Activated T-helper 1 cell treated with anti-CD3 and anti-CD28 coated beads, Interleukin-12 subunit alpha, Interleukin-12 subunit beta, Interleukin-2, Interleukin-4 antibody, amounts not matched to agents 30 ng/mL and 10 ng/mL and 1 ng/mL, durations not matched to agents 14 hours and 24 hours and 36 hours (primary cell): Measurements from ENCODE around the gene TECR. TPM values are rescaled to one million over a fixed set of nuclear protein-coding genes. Genes with fewer than 3 reads are reported as not detected.
"Not testable (repeated sequence)": the region's sequence is repeated elsewhere in the genome, so short reads cannot be mapped to it uniquely, and the experiment has no call there.

Experiments used
- DNase-seq: peaks from one replicate; pipeline ENCODE4 v3.0.0; 2021; ENCODE audit warnings: low spot score
- H3K27ac Mint-ChIP-seq: one replicate; pipeline ENCODE4 v1.8.0; 2021; ENCODE audit warnings: mild to moderate bottlenecking, mixed read lengths
- H3K27me3 Mint-ChIP-seq: one replicate; pipeline ENCODE4 v1.8.0; 2022; ENCODE audit warnings: mild to moderate bottlenecking, moderate library complexity, mixed read lengths; ENCODE audit not compliant: insufficient read depth
- H3K36me3 Mint-ChIP-seq: one replicate; pipeline ENCODE4 v1.8.0; 2021; ENCODE audit warnings: low read depth, mixed read lengths
- H3K4me1 Mint-ChIP-seq: one replicate; pipeline ENCODE4 v1.8.0; 2021; ENCODE audit warnings: low read depth, mixed read lengths
- H3K4me3 Mint-ChIP-seq: one replicate; pipeline ENCODE4 v1.8.0; 2021; ENCODE audit warnings: mild to moderate bottlenecking, moderate library complexity, mixed read lengths
- H3K9me3 Mint-ChIP-seq: one replicate; pipeline ENCODE4 v1.8.0; 2021; ENCODE audit warnings: mixed read lengths
- intact Hi-C: fragments of 100-400 bp; cut with micrococcal nuclease; formaldehyde crosslinking; loops from one replicate; pipeline ENCODE4 v1.15.1; 2024
- total RNA-seq: library from RNA; stranded (reverse); gene quantifications from 2 replicates; pipeline ENCODE4 v1.2.3, GENCODE V29; 2022

Gene TECR
- total RNA-seq, 1 donor from 2014 or later, result 120 TPM

DNA sequence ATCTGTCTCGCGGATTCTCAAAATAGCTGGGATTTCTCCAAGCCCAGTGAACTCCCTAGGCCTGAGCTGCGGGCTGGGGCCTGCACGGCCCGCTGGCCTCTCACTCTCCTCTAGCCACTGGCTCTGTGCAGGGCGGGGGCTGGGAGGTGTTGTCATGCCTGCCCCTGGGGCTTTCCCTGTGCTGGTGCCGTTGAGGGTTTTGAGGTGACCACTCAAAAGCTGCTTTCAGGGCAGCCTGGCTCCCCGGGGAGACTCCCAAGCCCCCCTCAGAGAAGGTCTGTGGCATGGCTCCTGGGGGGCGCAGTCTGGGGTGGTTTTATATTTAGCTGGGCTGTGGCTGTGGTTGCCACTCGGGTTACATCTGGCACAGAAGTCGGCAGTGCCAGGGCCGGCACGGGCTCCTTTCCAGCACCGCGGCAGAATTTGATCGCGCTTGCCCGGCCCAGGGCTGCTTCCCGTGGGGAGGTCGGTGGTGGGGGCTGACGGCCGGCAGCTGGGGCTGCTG is 32.5 kb downstream of the TECR start:
- H3K27ac Mint-ChIP-seq, result no peak overlapping the region
- H3K27me3 Mint-ChIP-seq, result no peaks in the 10 kb centered on the region
- H3K9me3 Mint-ChIP-seq, result no peaks in the 10 kb centered on the region
- H3K4me1 Mint-ChIP-seq, result peaks cover 5% of the 10 kb centered on the region
- H3K36me3 Mint-ChIP-seq, result peaks cover 3% of the 10 kb centered on the region
- no peak for DNase-seq
- no peak overlapping the region for H3K4me3 Mint-ChIP-seq
- intact Hi-C loops, result no loop called here

DNA sequence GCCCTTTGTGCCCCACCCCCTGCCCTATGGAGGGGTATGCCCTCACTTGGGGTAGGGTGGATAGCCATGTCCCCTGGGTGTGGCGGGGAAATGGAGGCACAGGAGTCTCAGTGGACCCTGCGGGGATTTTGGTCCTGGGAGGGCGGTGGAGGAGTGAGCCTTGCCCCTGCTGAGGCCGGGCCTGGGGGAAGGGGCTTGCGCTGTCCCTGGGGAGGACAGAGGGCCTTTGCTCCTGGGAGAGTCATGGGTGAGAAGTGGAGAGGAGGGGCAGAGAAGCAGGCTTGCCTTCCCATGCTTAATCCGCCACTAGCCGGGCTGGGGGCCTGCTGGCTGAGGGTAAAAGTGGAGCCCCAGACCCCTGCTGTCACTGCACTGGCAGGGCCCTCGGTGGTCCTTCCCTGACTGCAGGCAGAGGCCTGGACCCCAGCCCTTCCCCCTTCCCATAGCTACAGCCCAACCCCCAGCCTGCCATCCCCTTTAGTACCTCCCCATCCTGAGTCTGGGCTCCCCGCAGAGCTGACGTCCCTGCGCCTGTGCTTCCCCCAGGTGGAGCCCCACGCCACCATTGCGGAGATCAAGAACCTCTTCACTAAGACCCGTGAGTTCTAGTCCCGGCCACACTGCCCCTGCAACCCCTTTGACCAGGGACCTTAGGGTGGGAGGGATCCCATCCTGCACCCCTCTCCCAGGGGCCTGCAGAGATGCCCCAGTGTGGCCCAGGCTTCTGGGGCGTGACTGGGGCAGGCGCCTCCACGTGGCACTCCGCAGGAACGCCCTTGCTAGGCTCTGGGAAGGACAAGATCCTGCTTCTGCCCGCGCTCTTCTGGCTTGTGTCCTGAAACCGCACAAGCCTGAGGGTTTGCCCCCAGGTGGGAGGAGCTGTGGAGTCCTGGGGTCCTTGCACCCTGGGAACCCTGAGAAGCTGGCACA is 33.5 kb downstream of the TECR start:
- H3K4me1 Mint-ChIP-seq, result peaks cover 5% of the 10 kb centered on the region
- H3K9me3 Mint-ChIP-seq, result no peaks in the 10 kb centered on the region
- intact Hi-C loops, result no loop called here
- H3K27ac Mint-ChIP-seq, result no peak overlapping the region
- H3K36me3 Mint-ChIP-seq, result peaks cover 6% of the 10 kb centered on the region
- no peak overlapping the region for H3K4me3 Mint-ChIP-seq
- no peaks in the 10 kb centered on the region for H3K27me3 Mint-ChIP-seq
- no peak for DNase-seq

DNA sequence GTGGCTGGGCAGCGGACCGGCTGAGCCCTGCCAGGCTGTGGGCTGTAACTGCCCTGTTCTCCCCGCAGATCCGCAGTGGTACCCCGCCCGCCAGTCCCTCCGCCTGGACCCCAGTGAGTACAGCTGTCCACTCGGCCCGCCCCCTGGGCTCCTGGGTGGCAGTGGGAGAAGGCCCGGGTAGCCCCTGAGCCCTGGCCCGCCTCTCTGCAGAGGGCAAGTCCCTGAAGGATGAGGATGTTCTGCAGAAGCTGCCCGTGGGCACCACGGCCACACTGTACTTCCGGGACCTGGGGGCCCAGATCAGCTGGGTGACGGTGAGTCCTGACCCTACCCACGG is 34.2 kb downstream of the TECR start:
- intact Hi-C loops, result no loop called here
- DNase-seq, result no peak
- H3K27me3 Mint-ChIP-seq, result no peaks in the 10 kb centered on the region
- peaks cover 5% of the 10 kb centered on the region for H3K4me1 Mint-ChIP-seq
- no peaks in the 10 kb centered on the region for H3K9me3 Mint-ChIP-seq
- no peak overlapping the region for H3K27ac Mint-ChIP-seq
- no peak overlapping the region for H3K4me3 Mint-ChIP-seq
- peaks cover 6% of the 10 kb centered on the region for H3K36me3 Mint-ChIP-seq

DNA sequence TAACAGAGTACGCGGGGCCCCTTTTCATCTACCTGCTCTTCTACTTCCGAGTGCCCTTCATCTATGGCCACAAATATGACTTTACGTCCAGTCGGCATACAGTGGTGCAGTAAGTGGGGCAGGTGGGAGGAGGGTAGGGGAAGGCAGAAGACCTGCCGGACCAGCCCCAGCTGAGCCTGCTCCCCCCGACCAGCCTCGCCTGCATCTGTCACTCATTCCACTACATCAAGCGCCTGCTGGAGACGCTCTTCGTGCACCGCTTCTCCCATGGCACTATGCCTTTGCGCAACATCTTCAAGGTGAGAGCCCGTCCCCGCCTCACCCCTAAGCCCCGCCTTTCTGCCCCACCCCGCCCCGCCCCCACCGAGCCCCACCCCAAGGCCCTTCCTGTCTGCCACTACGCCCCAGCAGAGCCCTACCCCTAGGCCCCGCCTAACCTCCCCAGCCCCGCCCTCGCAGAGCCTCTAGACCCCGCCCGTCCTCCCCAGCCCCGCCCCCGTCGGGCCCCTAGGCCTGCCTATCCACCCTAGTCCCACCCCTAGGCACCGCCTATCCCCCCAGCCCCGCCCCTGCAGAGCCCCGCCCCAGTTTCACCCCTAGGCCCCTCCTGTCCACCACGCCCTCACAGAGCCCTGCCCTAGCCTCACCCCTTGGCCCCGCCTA is 34.7 kb downstream of the TECR start:
- no peak for DNase-seq
- Mint-ChIP-seq H3K27me3 (no peaks in the 10 kb centered on the region), H3K36me3 (peaks cover 6% of the 10 kb centered on the region), H3K4me1 (peaks cover 6% of the 10 kb centered on the region), H3K27ac (no peak overlapping the region), H3K4me3 (no peak overlapping the region), H3K9me3 (no peaks in the 10 kb centered on the region)
- intact Hi-C loops, result no loop called here

DNA sequence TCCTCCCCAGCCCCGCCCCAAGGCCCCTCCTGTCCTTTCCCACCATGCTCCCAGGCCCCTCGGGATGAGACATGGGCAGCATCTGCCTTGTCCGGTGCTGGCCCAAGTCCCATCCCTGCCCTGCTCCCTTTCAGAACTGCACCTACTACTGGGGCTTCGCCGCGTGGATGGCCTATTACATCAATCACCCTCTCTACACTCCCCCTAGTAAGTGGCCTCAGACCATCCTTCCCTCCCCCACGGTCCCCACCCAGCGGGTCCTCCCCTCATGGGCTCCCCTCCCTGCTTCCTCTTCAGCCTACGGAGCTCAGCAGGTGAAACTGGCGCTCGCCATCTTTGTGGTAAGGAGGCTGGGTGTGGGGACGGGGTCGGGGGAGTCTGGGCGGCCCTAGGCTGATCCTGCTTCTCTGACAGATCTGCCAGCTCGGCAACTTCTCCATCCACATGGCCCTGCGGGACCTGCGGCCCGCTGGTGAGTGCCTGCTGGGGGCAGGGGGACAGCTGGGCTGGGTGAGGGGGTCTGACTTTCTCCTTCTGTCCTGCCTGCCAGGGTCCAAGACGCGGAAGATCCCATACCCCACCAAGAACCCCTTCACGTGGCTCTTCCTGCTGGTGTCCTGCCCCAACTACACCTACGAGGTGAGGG is 35.4 kb downstream of the TECR start:
- H3K27ac Mint-ChIP-seq, intact Hi-C loops, H3K4me3 Mint-ChIP-seq, DNase-seq, H3K27me3 Mint-ChIP-seq, H3K36me3 Mint-ChIP-seq, H3K9me3 Mint-ChIP-seq: not testable (repeated sequence)
- peaks cover 12% of the 10 kb centered on the region for H3K4me1 Mint-ChIP-seq

DNA sequence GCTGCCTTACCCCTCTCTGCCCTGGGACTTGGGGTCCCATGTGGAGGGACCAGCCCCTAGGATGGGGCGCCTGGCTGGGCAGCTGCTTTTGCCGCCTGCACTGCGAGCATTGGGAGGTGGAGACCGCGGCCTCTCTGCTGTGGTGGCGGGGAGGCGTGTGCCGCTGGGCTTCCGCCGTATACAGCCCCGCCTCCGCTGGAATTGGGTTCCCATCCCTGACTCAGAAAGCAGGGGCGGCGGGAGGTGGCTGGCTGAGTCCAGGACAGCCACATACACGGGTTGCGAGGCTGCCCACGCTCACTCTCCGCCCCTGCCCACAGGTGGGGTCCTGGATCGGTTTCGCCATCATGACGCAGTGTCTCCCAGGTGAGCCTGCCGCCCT is 35.9 kb downstream of the TECR start:
- Mint-ChIP-seq H3K4me3 (no peak overlapping the region), H3K27me3 (no peaks in the 10 kb centered on the region), H3K4me1 (peaks cover 14% of the 10 kb centered on the region), H3K27ac (no peak overlapping the region), H3K36me3 (peaks cover 6% of the 10 kb centered on the region), H3K9me3 (no peaks in the 10 kb centered on the region)
- no peak for DNase-seq
- intact Hi-C loops, result no loop called here

DNA sequence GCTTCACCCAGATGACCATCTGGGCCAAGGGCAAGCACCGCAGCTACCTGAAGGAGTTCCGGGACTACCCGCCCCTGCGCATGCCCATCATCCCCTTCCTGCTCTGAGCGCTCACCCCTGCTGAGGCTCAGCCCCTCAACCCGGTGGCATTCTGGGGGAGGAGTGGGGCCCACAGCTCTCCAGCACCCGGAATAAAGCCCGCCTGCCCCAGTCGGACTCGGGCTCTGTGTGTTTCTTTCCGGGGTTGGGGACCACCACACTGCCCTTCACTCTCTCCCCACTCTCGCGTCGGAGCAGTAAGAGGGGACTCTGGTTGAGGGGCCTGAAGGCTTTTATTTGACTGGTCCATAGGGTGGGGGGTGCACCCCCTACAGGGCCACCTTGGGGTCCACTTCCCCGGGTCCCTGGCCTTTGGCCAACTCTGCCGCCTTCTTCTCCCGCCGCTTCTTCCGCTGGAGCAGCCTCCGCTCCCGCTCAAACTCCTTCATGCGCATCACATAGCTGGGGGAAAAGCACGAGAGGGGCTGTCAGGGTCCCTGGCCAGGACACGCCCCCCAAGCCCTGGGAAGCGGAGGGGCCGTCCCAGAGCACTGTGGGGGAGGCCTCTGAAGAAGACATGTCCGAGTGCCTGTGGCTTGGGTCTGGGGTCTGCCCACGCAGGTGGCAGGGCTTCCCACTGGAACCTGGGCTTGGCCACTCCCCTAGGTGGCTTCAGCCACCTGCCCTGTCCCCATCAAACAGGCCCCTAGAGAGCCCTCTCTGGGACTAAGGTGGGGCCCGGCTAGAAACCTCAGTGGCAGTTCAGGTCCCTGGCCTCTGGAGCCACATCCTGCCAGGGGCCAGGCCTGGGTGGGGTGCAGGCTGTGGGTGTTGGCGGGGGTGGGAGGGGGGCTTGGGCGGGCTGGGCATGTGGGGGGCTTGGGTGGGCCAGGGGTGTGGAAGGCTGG is 36.6 kb downstream of the TECR start:
- Mint-ChIP-seq H3K4me1 (peaks cover 19% of the 10 kb centered on the region), H3K27ac (no peak overlapping the region), H3K9me3 (no peaks in the 10 kb centered on the region), H3K27me3 (no peaks in the 10 kb centered on the region), H3K4me3 (no peak overlapping the region), H3K36me3 (peaks cover 6% of the 10 kb centered on the region)
- DNase-seq, result no peak
- intact Hi-C loops, result no loop called here

DNA sequence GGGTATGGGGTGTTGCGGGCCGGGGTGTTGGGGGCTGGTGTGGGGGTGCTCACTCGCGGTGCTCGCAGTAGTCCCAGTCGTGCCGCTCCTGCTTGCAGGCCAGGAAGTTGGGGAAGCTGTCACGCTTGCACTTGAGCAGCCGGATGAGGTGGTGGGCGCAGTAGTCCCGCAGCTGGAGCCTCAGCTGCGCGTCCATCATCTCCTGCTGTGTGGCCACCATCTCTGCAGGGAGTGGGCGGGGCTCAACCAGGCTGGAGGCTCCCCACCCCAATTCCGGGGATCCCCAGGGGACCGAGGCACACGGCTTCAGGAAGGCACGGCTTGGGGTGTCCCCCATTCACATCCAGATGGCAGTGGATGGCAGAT is 37.3 kb downstream of the TECR start:
- H3K4me3 Mint-ChIP-seq, result no peak overlapping the region
- no peak for DNase-seq
- intact Hi-C loops, result no loop called here
- no peak overlapping the region for H3K27ac Mint-ChIP-seq
- no peaks in the 10 kb centered on the region for H3K27me3 Mint-ChIP-seq
- peaks cover 6% of the 10 kb centered on the region for H3K36me3 Mint-ChIP-seq
- peaks cover 26% of the 10 kb centered on the region for H3K4me1 Mint-ChIP-seq
- H3K9me3 Mint-ChIP-seq, result no peaks in the 10 kb centered on the region

DNA sequence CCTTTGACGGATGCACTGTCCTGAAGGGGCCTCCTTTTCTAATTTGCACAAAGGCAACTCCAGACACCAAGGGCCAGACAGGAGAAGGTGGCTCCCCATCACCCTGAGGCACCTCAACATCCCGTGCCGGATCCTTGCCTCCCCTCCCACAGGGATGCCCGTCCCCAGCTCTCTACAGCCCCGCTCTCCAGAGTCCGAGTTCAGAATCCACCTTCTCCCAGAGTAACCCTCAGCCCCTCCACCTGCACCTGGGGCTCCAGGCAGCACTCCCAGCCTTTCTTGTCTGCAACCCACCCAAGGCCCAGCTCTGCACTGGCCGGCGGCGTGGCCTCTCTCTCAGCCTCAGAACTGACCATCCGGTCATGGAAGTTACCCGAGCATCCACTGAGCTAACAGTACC is 37.7 kb downstream of the TECR start:
- no peak for DNase-seq
- H3K27me3 Mint-ChIP-seq, result no peaks in the 10 kb centered on the region
- no peak overlapping the region for H3K4me3 Mint-ChIP-seq
- peaks cover 27% of the 10 kb centered on the region for H3K4me1 Mint-ChIP-seq
- no peak overlapping the region for H3K27ac Mint-ChIP-seq
- peaks cover 6% of the 10 kb centered on the region for H3K36me3 Mint-ChIP-seq
- no peaks in the 10 kb centered on the region for H3K9me3 Mint-ChIP-seq
- intact Hi-C loops, result no loop called here

DNA sequence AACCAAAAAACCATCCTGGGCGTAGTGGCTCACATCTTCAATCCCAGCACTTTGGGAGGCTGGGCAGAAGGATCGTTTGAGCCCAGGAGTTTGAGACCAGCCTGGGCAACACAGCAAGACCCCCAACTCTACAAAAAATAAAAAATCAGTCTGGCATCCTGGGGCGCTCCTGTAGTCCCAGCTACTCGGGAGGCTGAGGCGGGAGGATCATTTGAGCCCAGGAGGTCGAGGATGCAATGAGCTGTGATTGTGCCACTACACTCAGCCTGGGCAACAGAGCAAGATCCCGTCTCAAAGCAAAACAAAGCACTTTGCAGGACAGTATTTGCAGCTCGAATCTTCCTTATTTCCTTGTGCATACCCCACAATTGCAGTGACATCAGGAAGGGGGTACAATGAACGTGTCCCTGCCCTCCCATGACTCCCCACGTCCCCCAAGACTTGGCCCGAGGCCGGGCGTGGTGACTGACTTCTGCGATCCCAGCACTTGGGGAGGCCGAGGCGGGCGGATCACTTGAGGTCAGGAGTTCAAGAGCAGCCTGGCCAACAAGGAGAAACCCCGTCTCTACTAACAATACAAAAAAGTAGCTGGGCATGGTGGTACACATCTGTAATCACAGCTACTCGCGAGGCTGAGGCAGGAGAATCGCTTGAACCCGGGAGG is 41.6 kb downstream of the TECR start:
- H3K4me1 Mint-ChIP-seq, result peaks cover 29% of the 10 kb centered on the region
- intact Hi-C loops, result loop anchor here (5.0 kb wide), 1 partner anchor 846 kb away; the partner anchor contains the start of gene AKAP8L
- H3K27me3 Mint-ChIP-seq, result no peaks in the 10 kb centered on the region
- no peak for DNase-seq
- peaks cover 4% of the 10 kb centered on the region for H3K36me3 Mint-ChIP-seq
- H3K9me3 Mint-ChIP-seq, result no peaks in the 10 kb centered on the region
- H3K4me3 Mint-ChIP-seq, result peak overlapping the region; percentile 97
- H3K27ac Mint-ChIP-seq, result peak overlapping the region; percentile 79

DNA sequence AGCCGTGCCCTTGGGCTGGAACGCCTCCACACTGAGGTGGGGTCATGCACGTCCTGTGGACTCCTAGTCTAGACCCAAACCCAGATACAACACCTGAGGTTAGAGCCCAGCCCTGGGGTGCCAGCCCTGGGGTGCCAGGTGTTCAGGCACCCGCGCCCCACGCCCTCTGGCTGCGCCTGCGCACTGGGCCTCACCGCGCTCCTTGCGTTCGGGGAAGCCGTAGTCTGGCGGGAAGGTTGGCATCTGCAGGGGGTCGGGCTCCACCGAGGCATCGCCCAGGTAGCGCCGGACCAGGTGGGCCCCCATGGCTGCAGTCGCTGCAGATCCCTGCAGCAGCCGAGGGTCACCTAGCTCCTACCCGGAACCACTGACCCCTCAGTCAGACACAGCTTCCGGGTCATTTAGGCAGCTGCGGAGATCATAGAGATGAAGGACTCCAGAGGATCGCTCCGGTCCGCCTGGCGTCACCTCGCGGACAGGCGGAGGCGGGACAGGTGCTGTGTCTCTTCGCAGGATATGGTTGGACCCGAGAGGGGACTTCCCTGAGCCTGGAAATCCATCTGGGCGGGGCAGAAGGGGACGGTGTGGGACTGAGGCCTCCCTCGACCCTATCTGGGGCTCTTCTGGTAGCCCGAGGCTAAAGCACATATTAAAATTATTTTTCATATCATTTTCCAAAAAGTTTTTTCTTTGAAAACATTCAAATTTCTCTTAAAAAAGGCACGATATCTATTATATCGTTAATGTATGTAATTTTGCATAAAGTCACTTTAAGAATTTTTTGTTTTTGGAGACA is 42.5 kb downstream of the TECR start, which contains the start of gene NDUFB7:
Gene NDUFB7, minus strand, starts transcription at position 372 of the 796 bp plus-strand sequence. Its CDS starts 66 bp downstream, at position 306.
- H3K36me3 Mint-ChIP-seq, result peaks cover 4% of the 10 kb centered on the region
- peak within 1 kb of the TSS; percentile 97 for H3K4me3 Mint-ChIP-seq
- DNase-seq, result peak; percentile 90
- intact Hi-C loops, result loop anchor here (1.0 to 5.0 kb wide), 4 partner anchors 15 to 845 kb away; partner anchors contain the start of gene AKAP8L
- no peaks in the 10 kb centered on the region for H3K9me3 Mint-ChIP-seq
- H3K4me1 Mint-ChIP-seq, result peaks cover 29% of the 10 kb centered on the region
- H3K27ac Mint-ChIP-seq, result peak within 1 kb of the TSS; percentile 79
- no peaks in the 10 kb centered on the region for H3K27me3 Mint-ChIP-seq
